Ishikawa (cell line): ENCODE results near the gene CRTC1.

Experiments used
- CREB1 ChIP-seq: IDR thresholded peaks from 2 replicates; pipeline ENCODE4 v1.6.1; 2012; ENCODE audit warnings: low read depth
- EGR1 ChIP-seq: IDR thresholded peaks from 2 replicates; pipeline ENCODE4 v1.6.1; 2012
- EP300 ChIP-seq: IDR thresholded peaks from 2 replicates; pipeline ENCODE4 v1.6.1; 2012; ENCODE audit warnings: borderline replicate concordance
- FOXM1 ChIP-seq: IDR thresholded peaks from 2 replicates; pipeline ENCODE4 v1.6.1; 2012; ENCODE audit warnings: low read depth, borderline replicate concordance
- MAX ChIP-seq: IDR thresholded peaks from 2 replicates; pipeline ENCODE4 v1.6.1; 2012
- RAD21 ChIP-seq: IDR thresholded peaks from 2 replicates; pipeline ENCODE4 v1.6.1; 2012; ENCODE audit warnings: low read depth
- REST ChIP-seq: IDR thresholded peaks from 2 replicates; pipeline ENCODE4 v1.6.1; 2012; ENCODE audit warnings: low read depth, mild to moderate bottlenecking
- TAF1 ChIP-seq: IDR thresholded peaks from 2 replicates; pipeline ENCODE4 v1.6.1; 2012; ENCODE audit warnings: low read depth, mild to moderate bottlenecking
- YY1 ChIP-seq: IDR thresholded peaks from 2 replicates; pipeline ENCODE4 v1.6.1; 2012; ENCODE audit warnings: low read depth

GRCh38 chr19:18737337-18737953, 54.0 kb downstream of the CRTC1 start:
- TF ChIP-seq CREB1: no peak
- TF ChIP-seq MAX: no peak
- TF ChIP-seq EP300: no peak
- TF ChIP-seq REST: no peak
- no peak for TF ChIP-seq RAD21
- TF ChIP-seq YY1: no peak
- no peak for TF ChIP-seq TAF1
- no peak for TF ChIP-seq EGR1
- no peak for TF ChIP-seq FOXM1
